ENCODE results near the gene TSEN2.

Gene TSEN2

DNA sequence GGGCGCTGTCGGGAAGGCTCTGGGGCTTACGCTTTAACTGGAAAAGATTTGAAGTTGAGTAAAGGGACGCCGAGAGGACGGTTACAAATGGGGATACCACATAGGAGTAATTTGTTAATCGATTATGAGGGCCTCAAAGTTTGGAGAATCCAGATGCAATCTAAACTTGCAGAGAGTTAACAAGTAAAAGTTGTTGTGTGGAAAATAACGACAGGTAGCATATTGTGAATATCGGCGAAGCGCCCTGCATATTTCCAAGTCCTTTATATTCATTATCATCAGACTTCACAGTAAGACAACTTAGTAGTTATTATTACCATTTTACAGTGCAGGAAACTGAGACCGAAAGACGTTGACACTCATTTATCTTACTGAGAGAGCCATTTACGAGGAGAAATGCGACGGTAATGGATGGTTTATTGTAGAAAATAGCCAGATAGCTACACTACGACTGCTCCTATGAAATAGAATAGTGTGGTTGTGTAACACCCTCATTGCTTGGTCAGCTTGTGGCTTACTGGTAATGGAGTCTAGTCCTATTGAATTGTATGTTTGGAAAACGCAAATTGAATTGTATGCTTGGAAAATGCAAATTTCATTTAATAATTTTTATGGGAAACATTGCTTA, 73.3 kb downstream of the TSEN2 start:
- DNase-seq = no peak

DNA sequence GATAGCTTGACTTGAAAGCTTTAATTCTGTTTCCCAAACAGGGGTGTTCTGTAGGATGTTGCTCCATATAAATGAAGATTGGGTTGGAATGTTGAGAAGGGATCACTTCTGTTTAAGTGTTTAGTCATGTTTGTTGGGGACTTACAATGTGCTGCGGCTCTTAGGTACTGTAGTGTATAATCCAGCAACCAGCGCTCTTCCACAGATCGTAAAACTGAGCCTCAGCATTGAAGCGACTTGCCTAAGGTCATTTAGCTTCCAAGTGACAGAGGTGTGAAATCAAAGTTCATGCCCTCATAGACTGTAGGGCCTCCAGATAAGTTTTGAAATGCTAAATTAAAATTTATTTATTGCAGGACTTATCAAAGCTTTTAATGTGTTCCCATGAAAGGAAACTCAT, 74.4 kb downstream of the TSEN2 start:
- DNase-seq = no peak

DNA sequence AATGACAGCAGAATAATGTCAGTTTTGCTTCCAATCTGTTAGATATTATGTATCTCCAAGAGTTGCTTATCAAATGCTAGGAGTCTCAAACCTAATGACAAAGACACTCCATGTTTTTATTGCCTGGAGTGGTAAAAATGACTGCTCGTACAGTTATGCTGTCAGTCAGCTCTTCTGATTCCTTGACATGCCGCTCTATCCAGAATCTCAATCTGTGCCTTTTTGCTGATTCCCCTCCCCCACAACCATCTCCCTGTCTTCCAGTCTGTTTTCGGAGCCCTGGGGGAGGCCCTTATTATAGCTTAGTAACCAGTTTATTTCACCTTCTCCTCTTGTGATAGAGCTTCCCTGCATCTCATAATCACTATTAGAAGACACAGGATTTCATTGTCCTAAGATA, 75.2 kb downstream of the TSEN2 start:
- DNase-seq = no peak

DNA sequence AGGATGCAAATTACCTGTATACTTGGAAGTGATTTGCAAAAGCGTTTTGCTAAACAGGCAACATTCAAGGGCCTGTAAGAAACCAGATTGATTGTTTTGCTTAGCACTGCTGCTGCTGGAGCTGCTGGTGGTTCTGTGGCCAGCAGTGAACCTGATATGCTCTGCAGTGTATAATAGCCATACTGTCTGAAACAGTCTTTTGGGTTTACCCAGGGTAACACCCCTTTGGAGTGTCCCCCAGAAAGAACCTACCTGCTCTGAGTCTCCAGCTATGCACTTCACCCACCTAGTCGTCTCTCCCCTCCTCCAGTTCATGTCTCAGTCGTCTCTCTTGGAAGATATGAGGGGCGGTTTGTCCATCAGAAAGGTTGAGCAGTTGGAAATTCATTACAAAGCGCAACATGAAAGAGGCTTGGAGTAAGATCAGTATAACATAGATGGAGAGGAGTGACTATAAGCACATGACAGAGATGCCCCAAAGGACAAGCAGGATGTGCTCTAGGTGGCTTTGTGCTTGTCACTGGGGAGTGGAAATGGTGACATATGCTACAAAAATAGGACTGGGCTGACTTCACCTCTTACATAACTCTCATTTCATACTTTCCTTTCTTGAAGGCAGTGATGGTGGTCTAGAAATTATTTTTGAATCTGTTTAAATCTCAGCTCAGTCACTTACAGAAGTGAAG, 76.4 kb downstream of the TSEN2 start:
- no peak for DNase-seq

DNA sequence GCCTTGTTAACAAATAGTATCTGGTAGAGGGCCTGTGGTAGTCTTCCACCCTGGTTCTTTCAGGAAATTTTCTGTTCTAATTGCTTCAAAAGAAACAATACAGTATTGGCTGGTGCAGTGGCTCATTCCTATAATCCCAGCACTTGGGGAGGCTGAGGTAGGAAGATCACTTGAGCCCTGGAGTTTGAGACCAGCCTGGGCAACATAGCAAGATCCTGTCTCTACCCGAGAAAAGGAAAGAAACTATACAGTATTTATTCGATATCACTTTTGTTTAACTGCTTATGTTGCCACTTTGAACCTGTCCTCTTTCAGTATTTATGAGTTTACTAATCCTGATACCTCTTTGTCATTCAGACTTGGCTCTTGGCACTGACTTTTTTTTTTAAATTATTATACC, 77.1 kb downstream of the TSEN2 start:
- no peak for DNase-seq

DNA sequence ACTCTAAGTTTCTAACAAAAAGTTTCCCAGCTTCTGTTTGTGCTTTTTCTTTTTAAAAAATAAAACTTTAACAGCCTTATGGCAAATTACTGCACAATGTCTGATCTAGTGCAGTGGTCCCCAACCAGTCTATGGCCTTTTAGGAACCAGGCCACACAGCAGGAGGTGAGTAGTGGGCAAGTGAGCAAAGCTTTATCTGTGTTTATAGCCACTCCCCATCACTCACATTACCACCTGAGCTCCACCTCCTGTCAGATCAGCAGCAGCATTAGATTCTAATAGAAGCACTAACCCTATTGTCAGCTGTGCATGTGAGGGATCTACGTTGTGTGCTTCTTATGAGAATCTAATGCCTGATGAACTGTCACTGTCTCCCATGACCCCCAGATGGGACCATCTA, 78.2 kb downstream of the TSEN2 start:
- DNase-seq = no peak

DNA sequence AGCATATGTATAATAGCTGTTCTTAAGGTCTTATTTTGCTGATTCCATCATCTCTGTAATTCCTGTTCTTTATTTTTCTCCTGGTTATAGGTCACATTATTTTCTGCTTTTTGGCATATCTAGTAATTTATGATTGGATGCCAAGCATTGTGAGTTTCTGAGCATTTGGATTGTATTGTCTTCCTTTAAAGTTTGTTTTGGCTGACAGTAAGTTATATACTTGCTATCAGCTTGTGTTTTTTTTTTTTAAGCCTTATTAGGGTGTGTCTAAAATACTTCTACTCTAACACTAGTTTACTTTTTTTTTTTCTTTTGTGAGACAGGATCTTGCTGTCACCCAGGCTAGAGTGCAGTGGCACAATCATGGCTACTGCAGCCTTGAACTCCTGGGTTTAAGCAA, 82.7 kb downstream of the TSEN2 start:
- no peak for DNase-seq

DNA sequence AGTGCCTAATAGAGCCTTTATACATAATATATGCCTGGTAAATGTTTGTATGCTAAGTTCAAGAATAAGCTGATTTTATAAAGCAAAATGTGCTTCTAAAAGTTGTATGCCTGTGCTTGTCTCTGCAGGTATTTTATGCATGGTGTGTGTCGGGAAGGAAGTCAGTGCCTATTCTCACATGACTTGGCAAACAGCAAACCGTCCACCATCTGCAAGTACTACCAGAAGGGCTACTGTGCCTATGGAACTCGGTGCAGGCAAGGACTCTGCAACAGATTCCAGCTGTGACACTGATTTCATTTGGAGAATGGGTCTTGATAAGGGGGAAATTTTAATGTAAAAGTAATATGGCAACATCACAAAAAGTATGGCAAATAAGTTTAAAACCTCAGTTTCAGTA, 84.5 kb downstream of the TSEN2 start:
- no peak for DNase-seq

DNA sequence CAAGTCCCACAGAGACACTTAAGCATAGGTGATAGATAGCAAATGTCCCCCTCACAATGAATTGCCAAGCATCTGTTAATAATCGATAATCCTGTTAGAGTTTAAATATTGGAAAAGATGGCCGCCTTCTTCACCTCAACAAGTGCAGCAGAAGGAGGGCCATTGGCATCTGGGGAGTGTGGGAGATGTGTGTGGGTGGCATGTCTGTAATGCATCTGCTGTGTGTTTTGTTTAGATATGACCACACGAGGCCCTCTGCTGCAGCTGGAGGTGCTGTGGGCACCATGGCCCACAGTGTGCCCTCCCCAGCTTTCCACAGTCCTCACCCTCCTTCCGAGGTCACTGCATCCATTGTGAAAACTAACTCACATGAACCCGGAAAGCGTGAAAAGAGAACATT, 85.6 kb downstream of the TSEN2 start:
- no peak for DNase-seq

DNA sequence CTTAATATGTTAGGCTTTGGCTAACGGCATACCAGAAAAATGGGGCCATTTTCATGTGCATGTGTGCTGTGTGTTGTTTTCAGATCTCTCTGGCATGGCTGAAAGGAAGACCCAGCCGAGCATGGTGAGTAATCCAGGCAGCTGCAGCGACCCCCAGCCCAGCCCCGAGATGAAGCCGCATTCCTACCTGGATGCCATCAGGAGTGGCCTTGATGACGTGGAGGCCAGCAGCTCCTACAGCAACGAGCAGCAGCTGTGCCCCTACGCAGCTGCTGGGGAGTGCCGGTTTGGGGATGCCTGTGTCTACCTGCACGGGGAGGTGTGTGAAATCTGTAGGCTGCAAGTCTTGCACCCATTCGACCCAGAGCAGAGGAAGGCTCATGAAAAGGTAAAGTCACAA, 87.7 kb downstream of the TSEN2 start:
- no peak for DNase-seq

DNA sequence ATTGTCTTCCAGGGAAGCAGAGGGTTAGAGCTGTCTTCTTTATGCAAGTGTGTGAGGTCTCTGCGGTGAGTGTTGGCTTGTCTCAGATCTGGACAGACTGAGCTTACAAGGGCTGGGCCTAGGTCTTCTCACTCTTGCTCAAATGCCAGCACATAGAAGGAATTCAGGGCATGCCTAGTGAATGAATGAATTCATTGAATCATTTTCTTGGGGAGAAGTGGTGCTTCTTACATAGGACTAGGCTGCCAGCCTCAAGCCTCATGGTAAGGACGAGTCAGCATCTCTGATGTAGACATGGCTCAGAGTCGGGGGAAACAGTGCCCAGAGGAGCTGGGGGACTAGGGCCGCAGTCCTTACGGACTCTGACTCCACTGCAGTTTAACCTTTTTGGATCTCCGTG, 89.9 kb downstream of the TSEN2 start:
- DNase-seq = no peak

DNA sequence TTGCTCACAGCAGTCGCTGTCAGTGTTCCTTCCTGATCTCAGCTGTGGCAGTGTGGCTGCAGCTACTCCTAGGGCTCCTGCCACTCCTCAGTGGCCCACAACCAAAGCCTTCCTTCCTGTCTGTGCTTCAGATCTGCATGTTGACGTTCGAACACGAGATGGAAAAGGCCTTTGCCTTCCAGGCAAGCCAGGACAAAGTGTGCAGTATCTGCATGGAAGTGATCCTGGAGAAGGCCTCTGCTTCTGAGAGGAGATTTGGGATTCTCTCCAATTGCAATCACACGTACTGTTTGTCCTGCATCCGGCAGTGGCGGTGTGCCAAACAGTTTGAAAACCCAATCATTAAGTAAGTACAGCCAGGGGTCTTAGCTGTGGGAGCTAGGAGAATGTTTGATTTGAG, 90.4 kb downstream of the TSEN2 start:
- no peak for DNase-seq

DNA sequence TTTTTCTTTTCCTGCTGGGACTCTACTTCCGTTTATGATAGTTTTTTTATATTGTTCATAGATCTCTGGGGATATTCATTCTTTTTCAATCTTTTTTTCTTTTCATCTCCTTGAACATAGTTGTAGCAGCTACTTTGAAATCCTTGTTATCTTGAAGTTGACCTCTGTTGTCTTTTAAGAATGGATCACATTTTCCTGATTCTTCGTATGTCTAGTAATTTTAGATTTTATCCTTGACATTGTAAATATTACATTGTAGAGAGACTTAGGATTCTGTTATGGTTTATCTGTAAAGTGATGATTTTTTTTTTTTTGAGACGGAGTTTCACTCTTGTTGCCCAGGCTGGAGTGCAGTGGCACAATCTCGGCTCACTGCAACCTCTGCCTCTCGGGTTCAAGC, 93.1 kb downstream of the TSEN2 start:
- no peak for DNase-seq

DNA sequence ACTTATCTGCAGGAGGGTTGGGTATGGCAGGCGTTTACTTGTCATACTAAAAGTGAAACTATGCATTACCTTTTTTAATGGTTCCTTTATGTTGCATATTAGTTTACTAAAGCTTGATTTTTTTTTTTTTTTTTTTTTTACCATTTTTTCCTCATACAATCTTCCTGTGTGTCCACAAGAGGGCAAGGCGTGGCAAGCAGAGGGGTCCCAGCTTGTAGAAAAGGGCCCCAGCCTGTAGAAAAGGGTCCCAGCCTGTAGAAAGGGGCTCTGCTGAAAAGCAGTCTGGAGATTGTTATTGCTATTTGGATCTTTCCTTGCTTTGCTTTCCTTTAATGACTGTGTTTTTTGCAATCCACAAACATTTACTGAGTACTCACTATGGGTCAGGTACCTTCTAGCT, 94.5 kb downstream of the TSEN2 start:
- DNase-seq = no peak

DNA sequence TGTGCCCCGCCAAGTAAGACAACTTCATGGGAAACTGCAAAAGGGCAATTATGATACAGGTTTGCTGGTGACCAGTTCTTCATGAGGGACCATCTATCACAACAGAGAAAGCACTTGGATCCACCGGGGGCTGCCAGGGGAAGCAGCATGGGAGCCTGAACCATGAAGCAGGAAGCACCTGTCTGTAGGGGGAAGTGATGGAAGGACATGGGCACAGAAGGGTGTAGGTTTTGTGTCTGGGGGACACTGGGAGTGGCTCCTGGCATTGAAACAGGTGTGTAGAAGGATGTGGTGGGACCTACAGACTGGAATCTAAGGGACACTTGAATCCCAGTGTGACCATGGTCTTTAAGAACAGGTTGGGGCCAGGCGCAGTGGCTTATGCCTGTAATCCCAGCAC, 95.2 kb downstream of the TSEN2 start:
- no peak for DNase-seq

DNA sequence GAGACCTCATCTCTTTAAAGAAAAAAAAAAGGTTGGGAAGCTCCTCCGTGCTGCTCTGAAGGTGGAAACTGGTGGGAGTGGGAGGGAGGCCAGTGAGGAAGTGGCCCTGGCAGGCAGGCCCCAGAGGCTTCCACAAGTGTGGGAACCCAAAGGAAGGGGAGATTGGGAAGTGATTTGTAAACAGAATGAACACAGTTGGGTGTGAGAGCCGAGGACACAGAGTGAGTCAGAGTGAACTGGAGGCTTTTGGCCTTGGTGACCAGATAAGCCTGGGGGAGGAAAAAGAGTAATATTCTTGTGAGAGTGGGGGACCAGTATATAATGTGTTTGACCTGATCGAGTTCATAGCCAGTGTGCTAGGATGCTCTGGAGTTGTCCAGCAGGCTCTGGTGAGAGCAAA, 95.6 kb downstream of the TSEN2 start:
- no peak for DNase-seq

DNA sequence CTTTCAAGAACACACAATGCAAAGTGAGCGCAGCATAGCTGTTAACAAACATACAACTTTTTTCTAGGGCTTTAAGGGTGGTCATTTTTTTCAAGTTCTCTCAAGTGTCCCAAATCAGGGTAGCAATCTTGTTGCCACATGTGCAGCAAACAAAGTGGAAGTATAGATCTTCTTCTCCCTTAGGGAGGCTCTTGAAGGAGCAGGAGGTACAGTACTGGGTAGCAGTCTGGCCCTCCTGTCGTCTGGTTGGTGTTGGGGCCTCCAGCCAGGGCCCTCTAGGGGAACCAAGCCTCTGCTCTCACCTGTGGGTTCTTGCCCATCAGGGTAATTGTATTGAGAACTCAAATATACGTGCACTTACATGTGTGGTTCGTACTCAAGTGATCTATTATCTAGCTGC, 98.5 kb downstream of the TSEN2 start:
- no peak for DNase-seq
